WTC11 (cell line): ENCODE results near the gene SWI5.

ENCODE experiments used
- CREB1 ChIP-seq: sonication (generic); formaldehyde crosslinking; IDR thresholded peaks from 2 replicates; pipeline ENCODE4 v1.8.0; 2023; ENCODE audit warnings: mild to moderate bottlenecking, missing genetic modification reagents
- ETV6 ChIP-seq: sonication (generic); formaldehyde crosslinking; IDR thresholded peaks from 2 replicates; pipeline ENCODE4 v1.8.1; 2022; ENCODE audit warnings: mild to moderate bottlenecking, missing genetic modification reagents
- JUN ChIP-seq: sonication (generic); formaldehyde crosslinking; IDR thresholded peaks from 2 replicates; pipeline ENCODE4 v1.8.0; 2023; ENCODE audit warnings: mild to moderate bottlenecking, missing genetic modification reagents
- MYBL2 ChIP-seq: sonication (generic); formaldehyde crosslinking; IDR thresholded peaks from 2 replicates; pipeline ENCODE4 v1.8.1; 2023; ENCODE audit warnings: mild to moderate bottlenecking, moderate library complexity, missing genetic modification reagents
- TP53 ChIP-seq: sonication (generic); formaldehyde crosslinking; IDR thresholded peaks from 2 replicates; pipeline ENCODE4 v1.8.1; 2023; ENCODE audit warnings: mild to moderate bottlenecking, missing genetic modification reagents
- TF ChIP-seq, protein P1 (sequence below): sonication (generic); formaldehyde crosslinking; IDR thresholded peaks from 2 replicates; pipeline ENCODE4 v1.8.1; 2022; ENCODE audit warnings: missing genetic modification reagents, borderline replicate concordance
- TF ChIP-seq, protein P2 (sequence below): fragments of 200-600 bp; IDR thresholded peaks from 2 replicates; pipeline ENCODE4 v1.8.0; 2022; ENCODE audit warnings: antibody characterized with exemption
- TF ChIP-seq, protein P3 (sequence below): sonication (generic); formaldehyde crosslinking; IDR thresholded peaks from 2 replicates; pipeline ENCODE4 v1.8.0; 2022; ENCODE audit warnings: mild to moderate bottlenecking, missing genetic modification reagents
- TF ChIP-seq, protein P4 (sequence below): sonication (generic); formaldehyde crosslinking; IDR thresholded peaks from 2 replicates; pipeline ENCODE4 v1.8.1; 2022; ENCODE audit warnings: low read depth, missing genetic modification reagents, borderline replicate concordance

DNA sequence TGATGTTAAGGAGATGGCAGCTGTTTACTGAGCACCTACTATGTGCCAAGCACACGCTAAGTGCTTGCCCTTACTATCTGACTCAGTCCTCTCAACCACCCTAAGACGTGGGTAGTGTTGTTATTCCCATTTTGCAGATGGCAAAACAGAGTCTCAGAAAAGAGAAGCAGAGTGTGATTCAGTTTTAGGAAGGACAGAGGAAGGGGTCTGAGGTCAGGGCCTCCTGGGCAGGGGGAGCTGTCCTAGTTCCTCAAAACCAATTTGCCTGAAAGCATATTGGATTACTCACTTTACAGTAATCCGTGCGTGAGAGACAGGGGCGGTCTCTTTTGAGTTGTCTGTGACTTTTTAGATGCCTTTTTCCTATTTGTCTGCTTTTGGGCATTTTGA lies 49.7 kb upstream of the SWI5 start:
- TF ChIP-seq, protein P1, sequence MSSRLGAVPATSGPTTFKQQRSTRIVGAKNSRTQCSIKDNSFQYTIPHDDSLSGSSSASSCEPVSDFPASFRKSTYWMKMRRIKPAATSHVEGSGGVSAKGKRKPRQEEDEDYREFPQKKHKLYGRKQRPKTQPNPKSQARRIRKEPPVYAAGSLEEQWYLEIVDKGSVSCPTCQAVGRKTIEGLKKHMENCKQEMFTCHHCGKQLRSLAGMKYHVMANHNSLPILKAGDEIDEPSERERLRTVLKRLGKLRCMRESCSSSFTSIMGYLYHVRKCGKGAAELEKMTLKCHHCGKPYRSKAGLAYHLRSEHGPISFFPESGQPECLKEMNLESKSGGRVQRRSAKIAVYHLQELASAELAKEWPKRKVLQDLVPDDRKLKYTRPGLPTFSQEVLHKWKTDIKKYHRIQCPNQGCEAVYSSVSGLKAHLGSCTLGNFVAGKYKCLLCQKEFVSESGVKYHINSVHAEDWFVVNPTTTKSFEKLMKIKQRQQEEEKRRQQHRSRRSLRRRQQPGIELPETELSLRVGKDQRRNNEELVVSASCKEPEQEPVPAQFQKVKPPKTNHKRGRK (CRISPR knock-in tag) = no peak
- TF ChIP-seq, protein P2, sequence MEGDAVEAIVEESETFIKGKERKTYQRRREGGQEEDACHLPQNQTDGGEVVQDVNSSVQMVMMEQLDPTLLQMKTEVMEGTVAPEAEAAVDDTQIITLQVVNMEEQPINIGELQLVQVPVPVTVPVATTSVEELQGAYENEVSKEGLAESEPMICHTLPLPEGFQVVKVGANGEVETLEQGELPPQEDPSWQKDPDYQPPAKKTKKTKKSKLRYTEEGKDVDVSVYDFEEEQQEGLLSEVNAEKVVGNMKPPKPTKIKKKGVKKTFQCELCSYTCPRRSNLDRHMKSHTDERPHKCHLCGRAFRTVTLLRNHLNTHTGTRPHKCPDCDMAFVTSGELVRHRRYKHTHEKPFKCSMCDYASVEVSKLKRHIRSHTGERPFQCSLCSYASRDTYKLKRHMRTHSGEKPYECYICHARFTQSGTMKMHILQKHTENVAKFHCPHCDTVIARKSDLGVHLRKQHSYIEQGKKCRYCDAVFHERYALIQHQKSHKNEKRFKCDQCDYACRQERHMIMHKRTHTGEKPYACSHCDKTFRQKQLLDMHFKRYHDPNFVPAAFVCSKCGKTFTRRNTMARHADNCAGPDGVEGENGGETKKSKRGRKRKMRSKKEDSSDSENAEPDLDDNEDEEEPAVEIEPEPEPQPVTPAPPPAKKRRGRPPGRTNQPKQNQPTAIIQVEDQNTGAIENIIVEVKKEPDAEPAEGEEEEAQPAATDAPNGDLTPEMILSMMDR = no peak
- TF ChIP-seq, protein P3, sequence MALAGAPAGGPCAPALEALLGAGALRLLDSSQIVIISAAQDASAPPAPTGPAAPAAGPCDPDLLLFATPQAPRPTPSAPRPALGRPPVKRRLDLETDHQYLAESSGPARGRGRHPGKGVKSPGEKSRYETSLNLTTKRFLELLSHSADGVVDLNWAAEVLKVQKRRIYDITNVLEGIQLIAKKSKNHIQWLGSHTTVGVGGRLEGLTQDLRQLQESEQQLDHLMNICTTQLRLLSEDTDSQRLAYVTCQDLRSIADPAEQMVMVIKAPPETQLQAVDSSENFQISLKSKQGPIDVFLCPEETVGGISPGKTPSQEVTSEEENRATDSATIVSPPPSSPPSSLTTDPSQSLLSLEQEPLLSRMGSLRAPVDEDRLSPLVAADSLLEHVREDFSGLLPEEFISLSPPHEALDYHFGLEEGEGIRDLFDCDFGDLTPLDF = no peak
- TF ChIP-seq, protein P4, sequence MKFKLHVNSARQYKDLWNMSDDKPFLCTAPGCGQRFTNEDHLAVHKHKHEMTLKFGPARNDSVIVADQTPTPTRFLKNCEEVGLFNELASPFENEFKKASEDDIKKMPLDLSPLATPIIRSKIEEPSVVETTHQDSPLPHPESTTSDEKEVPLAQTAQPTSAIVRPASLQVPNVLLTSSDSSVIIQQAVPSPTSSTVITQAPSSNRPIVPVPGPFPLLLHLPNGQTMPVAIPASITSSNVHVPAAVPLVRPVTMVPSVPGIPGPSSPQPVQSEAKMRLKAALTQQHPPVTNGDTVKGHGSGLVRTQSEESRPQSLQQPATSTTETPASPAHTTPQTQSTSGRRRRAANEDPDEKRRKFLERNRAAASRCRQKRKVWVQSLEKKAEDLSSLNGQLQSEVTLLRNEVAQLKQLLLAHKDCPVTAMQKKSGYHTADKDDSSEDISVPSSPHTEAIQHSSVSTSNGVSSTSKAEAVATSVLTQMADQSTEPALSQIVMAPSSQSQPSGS = no peak
- no peak for TF ChIP-seq CREB1 (CRISPR knock-in tag)
- no peak for TF ChIP-seq ETV6
- TF ChIP-seq MYBL2 (CRISPR knock-in tag) = no peak
- TF ChIP-seq TP53 (CRISPR knock-in tag) = no peak
- no peak for TF ChIP-seq JUN
